ENCODE data around the gene PF4V1.

DNA sequence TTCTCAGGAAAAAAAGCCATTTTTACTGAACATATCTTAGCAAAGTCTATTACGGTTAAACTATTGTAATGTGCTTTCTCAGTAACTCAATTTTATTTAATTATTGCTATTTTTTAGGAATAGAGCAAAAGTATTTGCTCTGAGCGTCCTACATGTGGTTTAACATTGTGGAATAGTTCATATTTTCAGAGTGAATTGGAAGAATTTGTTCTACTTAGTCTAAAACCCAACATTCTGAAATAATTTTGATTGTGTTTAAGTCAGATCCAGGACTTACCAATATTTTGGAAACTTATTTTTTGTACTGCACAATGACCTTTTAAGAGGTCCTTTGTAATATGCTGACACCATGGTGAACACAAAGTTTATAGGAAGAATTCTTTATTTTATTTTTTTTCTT is 43.3 kb downstream of the PF4V1 start:
- TF ChIP-seq CTCF (conservative IDR thresholded peaks at IDR 0.05; ENCODE audit: low read length) (no peak), EZH2phosphoT487 (IDR thresholded peaks at IDR 0.05; ENCODE audit: borderline replicate concordance, low read depth, low read length) (no peak)

All from OCI-LY7 (cell line).